WERI-Rb-1 (cell line): ENCODE measurements around the gene LYST.
"Not testable (repeated sequence)": the region's sequence is repeated elsewhere in the genome, so short reads cannot be mapped to it uniquely, and the experiment has no call there.

Source experiments
- DNase-seq: peaks from one replicate; pipeline ENCODE4 v3.0.0-alpha.2; 2020
- H3K27ac ChIP-seq: fragments of 250-450 bp; sonication (Bioruptor Pico); 2 replicates; pipeline ENCODE4 v1.5.1; 2020; ENCODE audit warnings: mild to moderate bottlenecking, moderate library complexity
- H3K27me3 ChIP-seq: fragments of 250-450 bp; sonication (Bioruptor Pico); 2 replicates; pipeline ENCODE4 v1.5.1; 2021; ENCODE audit warnings: mild to moderate bottlenecking, low read depth, moderate library complexity; ENCODE audit not compliant: insufficient read depth, severe bottlenecking
- H3K36me3 ChIP-seq: fragments of 250-450 bp; sonication (Bioruptor Pico); 2 replicates; pipeline ENCODE4 v1.5.1; 2020; ENCODE audit warnings: mild to moderate bottlenecking, moderate library complexity
- H3K4me3 ChIP-seq: 2 replicates; pipeline ENCODE4 v1.5.1; 2011; ENCODE audit warnings: low read depth, mild to moderate bottlenecking, control low read depth, low read length
- H3K9me3 ChIP-seq: fragments of 250-450 bp; sonication (Bioruptor Pico); 2 replicates; pipeline ENCODE4 v1.5.1; 2021; ENCODE audit warnings: mild to moderate bottlenecking, moderate library complexity; ENCODE audit not compliant: severe bottlenecking
- TF ChIP-seq, protein P1 (sequence below): IDR thresholded peaks from 2 replicates; pipeline ENCODE4 v1.5.1; 2011; ENCODE audit warnings: low read depth, mild to moderate bottlenecking, control low read depth, inconsistent platforms, low read length

The LYST gene

DNA sequence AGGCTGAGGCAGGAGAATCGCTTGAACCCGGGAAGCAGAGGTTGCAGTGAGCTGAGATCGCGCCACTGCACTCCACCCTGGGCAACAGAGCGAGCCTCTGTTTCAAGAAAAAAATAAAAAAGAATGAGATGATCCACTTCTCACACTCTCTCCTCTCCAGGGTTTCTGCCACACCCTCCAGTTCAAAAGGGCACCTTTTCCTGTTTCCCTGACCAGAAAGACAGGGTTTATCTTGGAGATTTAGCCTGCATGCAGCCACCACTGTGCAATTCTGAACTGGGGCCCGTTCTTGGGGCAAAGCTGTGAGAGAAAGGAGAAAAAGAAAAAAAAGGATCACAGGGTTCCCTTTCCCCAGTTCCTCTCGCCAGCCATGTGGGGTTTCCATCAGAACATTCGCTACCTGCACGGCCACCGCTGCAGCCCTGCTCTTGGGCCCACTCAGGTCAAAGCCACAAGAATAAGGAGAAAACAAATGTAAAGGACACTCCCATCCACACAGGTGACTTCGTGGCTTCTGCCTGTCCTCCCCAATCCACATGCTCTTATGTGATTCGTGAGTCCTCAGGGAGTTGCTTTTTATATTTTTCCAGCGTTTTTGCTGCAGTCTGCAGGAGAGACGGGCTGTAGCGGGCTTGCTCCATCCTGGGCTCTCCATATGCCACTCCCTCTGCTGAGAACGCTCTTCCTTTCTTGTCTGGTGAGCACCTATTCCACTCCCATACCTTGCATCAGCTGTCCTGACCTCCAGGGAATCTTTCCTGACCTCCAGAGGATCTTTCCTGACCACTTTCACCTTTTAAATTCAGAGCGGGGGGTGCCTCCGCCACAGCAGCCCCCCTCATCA, 243.5 kb downstream of the LYST start:
- TF ChIP-seq, protein P1, sequence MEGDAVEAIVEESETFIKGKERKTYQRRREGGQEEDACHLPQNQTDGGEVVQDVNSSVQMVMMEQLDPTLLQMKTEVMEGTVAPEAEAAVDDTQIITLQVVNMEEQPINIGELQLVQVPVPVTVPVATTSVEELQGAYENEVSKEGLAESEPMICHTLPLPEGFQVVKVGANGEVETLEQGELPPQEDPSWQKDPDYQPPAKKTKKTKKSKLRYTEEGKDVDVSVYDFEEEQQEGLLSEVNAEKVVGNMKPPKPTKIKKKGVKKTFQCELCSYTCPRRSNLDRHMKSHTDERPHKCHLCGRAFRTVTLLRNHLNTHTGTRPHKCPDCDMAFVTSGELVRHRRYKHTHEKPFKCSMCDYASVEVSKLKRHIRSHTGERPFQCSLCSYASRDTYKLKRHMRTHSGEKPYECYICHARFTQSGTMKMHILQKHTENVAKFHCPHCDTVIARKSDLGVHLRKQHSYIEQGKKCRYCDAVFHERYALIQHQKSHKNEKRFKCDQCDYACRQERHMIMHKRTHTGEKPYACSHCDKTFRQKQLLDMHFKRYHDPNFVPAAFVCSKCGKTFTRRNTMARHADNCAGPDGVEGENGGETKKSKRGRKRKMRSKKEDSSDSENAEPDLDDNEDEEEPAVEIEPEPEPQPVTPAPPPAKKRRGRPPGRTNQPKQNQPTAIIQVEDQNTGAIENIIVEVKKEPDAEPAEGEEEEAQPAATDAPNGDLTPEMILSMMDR, result no peak
- Histone ChIP-seq H3K9me3 (no peaks in the 10 kb centered on the region), H3K27me3 (no peaks in the 10 kb centered on the region), H3K36me3 (peaks cover 6% of the 10 kb centered on the region; the same call in 1 of the 2 replicates), H3K4me3 (no peak overlapping the region), H3K27ac (no peak overlapping the region)
- no peak for DNase-seq

DNA sequence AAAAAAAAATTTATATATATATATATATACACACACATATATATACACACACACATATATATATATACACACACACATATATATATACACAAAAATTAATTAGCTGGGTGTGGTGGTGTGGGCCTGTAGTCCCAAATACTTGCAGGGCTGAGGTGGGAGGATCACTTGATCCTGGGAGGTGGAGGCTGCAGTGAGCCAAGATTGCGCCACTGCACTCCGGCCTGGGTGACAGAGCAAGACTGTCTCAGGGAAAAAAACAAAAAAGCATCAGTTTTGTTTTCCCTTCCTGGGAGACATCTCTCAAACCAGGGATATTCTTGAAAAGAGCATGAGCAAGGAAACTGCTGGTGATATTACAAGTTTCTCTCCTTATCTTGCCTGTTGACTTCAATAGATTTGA, 247.6 kb downstream of the LYST start:
- DNase-seq, H3K27ac ChIP-seq: not testable (repeated sequence)

DNA sequence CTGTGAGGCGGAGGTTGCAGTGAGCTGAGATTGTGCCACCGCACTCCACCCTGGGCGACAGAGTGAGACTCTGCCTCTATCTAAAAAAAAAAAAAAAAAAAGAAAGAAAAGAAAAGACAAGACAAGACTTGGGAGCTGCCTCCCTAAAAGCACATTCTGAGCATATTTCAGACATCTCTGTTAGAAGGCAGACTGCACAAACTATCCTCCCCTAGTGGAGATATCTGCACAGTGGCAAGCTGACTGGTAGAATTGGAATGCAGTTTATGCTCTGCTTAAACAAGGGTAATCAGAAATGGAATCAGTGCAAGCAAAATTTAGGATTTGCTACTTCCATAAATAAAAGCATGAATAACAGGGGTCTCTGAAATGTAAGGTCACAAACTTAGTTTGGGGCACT, 248.9 kb downstream of the LYST start:
- TF ChIP-seq, protein P1, result peak; percentile 24; the same call in 1 of the 2 replicates
- Histone ChIP-seq H3K4me3 (no peak overlapping the region), H3K9me3 (no peaks in the 10 kb centered on the region), H3K27me3 (no peaks in the 10 kb centered on the region), H3K36me3 (no peaks in the 10 kb centered on the region), H3K27ac (no peak overlapping the region)
- no peak for DNase-seq

More for the DNA sequence above, 247.6 kb downstream of the LYST start:
- not testable (repeated sequence) for H3K27me3 ChIP-seq, H3K36me3 ChIP-seq, H3K4me3 ChIP-seq, H3K9me3 ChIP-seq

DNA sequence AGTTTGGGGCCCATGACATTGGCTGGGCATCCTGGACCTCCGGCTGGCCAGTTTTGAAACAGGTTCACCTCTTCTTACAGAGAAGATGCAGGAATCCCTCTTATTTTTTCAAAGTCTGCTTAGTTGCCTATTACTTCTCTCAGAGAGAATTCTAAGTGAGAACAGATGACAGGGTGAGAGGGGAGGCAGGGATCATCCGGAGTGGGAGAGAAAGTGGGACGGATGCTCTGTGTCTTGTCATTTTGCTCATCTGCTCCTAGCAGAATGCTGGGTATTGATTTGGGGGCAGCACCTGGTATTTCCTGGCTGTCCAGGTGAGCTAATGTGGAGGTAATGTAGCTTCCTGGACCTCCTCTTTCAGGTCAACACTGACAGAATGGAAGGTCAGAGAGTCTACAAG, 249.6 kb downstream of the LYST start:
- TF ChIP-seq, protein P1, result no peak
- DNase-seq, result no peak
- H3K36me3 ChIP-seq, result 0 out of 2 replicates have a peak, but pooled peaks cover 1% of the 10 kb centered on the region
- no peak overlapping the region for H3K4me3 ChIP-seq
- no peaks in the 10 kb centered on the region for H3K27me3 ChIP-seq
- H3K9me3 ChIP-seq, result no peaks in the 10 kb centered on the region
- no peak overlapping the region for H3K27ac ChIP-seq

DNA sequence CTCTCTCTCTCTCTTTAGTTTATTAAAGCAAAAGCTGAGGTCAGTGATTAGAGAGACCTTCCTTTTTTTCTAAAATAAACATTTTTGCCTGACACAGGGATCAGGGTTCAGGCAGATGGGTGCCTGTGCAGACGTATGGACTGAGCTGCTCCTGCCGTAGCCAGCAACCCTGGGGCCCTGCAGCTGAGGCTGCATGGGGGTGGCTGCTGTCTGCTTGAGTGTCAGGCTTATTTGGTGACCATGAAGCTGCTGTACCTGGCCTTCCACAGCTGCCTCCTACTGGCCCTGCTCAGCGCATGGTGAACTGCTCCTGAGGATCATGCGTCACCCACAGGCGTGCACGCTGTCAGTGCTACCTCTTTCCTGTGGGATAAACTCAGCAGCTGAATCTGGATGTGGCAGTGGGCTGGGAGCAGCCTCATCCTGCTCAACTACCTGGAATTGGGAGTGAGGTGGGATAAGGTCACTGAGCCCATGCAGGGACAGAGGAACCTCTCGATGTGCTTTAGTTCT, 252.2 kb downstream of the LYST start:
- peaks cover 9% of the 10 kb centered on the region for H3K36me3 ChIP-seq
- H3K9me3 ChIP-seq, result no peaks in the 10 kb centered on the region
- DNase-seq, result no peak
- no peak overlapping the region for H3K27ac ChIP-seq
- no peaks in the 10 kb centered on the region for H3K27me3 ChIP-seq
- no peak overlapping the region for H3K4me3 ChIP-seq
- TF ChIP-seq, protein P1, result peak; percentile 22; the same call in 1 of the 2 replicates

DNA sequence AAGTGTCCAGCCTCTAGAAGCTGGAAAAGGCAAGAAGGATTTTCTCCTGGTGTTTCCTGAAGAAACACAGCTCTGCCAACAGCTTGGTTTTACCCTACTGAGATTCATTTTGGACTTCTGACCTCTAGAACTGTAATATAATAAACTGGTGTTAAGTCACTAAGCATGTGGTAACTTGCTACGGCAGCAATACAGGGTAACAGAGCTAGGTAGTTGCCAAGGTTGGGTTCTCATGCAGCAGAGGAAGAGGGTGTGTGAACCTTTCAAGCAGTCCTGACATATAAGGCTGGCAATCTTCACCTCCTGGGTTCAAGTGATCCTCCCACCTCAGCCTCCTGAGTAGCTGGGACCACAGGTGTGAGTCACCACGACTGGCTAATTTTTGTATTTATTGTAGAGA, 253.1 kb downstream of the LYST start:
- no peaks in the 10 kb centered on the region for H3K9me3 ChIP-seq
- TF ChIP-seq, protein P1, result no peak
- DNase-seq, result no peak
- H3K36me3 ChIP-seq, result peaks cover 13% of the 10 kb centered on the region
- no peak overlapping the region for H3K4me3 ChIP-seq
- no peaks in the 10 kb centered on the region for H3K27me3 ChIP-seq
- H3K27ac ChIP-seq, result no peak overlapping the region
